ENCODE measurements around the gene AUTS2.

DNA sequence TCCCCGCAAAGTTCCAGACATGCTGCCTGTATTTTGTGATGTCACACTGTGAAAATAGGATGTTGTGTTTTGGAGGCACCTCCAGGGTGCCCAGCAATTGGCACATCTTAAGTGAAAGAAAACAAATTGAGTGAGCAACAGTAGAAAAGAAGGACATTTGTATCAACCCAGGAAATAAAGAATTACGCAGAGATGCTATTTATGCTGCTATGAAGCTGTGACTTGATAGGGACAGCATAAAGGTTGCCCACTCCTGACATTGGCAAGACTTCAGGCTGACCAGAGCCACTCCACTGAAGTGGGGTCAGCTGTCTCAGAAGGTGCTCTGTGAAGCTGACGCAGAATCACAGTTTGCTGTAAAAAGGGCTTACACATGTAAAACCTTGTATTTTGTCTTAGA lies 803.8 kb downstream of the AUTS2 start:
- TF ChIP-seq ZNF331 (CRISPR knock-in tag; IDR thresholded peaks at IDR 0.05; ENCODE audit: low read depth) (no peak), CTCF (conservative IDR thresholded peaks at IDR 0.05; ENCODE audit: low read depth in 2 of 2) (no peak), POLR2AphosphoS5 (IDR thresholded peaks at IDR 0.05; ENCODE audit: low read depth) (no peak), NANOG (IDR thresholded peaks at IDR 0.05; ENCODE audit: borderline replicate concordance) (no peak), CREB1 (CRISPR knock-in tag; IDR thresholded peaks at IDR 0.05; ENCODE audit: low read depth) (no peak)
- TF ChIP-seq, protein P1, sequence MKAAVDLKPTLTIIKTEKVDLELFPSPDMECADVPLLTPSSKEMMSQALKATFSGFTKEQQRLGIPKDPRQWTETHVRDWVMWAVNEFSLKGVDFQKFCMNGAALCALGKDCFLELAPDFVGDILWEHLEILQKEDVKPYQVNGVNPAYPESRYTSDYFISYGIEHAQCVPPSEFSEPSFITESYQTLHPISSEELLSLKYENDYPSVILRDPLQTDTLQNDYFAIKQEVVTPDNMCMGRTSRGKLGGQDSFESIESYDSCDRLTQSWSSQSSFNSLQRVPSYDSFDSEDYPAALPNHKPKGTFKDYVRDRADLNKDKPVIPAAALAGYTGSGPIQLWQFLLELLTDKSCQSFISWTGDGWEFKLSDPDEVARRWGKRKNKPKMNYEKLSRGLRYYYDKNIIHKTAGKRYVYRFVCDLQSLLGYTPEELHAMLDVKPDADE (IDR thresholded peaks at IDR 0.05), result no peak

Data from GM23338 (cell line).